Endodermal cell (in vitro differentiated cells): ENCODE data around the gene TEDC2. TPM values are rescaled to one million over a fixed set of nuclear protein-coding genes. Genes with fewer than 3 reads are reported as not detected.

Experiments
- DNase-seq: peaks from one replicate; pipeline ENCODE4 v3.0.0-alpha.2; 2017
- H3K27ac ChIP-seq: 2 replicates; pipeline ENCODE4 v1.5.1; 2013; ENCODE audit warnings: mild to moderate bottlenecking, low read depth, low read length, moderate library complexity
- H3K27me3 ChIP-seq: 2 replicates; pipeline ENCODE4 v1.6.1; 2013; ENCODE audit warnings: mild to moderate bottlenecking, low read length, moderate library complexity; ENCODE audit not compliant: insufficient read depth, control insufficient read depth, poor library complexity, severe bottlenecking
- H3K36me3 ChIP-seq: 2 replicates; pipeline ENCODE4 v1.7.0; 2013; ENCODE audit warnings: mild to moderate bottlenecking, low read length, moderate library complexity; ENCODE audit not compliant: control insufficient read depth, insufficient read depth
- H3K4me1 ChIP-seq: one replicate; pipeline ENCODE4 v1.7.0; 2013; ENCODE audit warnings: low read length; ENCODE audit not compliant: control insufficient read depth, insufficient read depth
- H3K4me3 ChIP-seq: 2 replicates; pipeline ENCODE4 v1.5.1; 2013; ENCODE audit warnings: mild to moderate bottlenecking, low read length, moderate library complexity
- H3K9ac ChIP-seq: 2 replicates; pipeline ENCODE4 v1.6.1; 2013; ENCODE audit warnings: mild to moderate bottlenecking, low read length, moderate library complexity; ENCODE audit not compliant: poor library complexity, severe bottlenecking; ENCODE audit errors: extremely low read depth
- H3K9me3 ChIP-seq: 2 replicates; pipeline ENCODE4 v1.6.1; 2013; ENCODE audit warnings: mild to moderate bottlenecking, low read length, moderate library complexity; ENCODE audit not compliant: control insufficient read depth
- H3K27ac Mint-ChIP-seq: 2 replicates; pipeline ENCODE4 v1.8.0; 2020; ENCODE audit warnings: mixed read lengths
- H3K27me3 Mint-ChIP-seq: 2 replicates; pipeline ENCODE4 v1.8.0; 2021; ENCODE audit warnings: mild to moderate bottlenecking, mixed read lengths; ENCODE audit not compliant: insufficient read depth
- H3K36me3 Mint-ChIP-seq: 2 replicates; pipeline ENCODE4 v1.8.0; 2020; ENCODE audit warnings: low read depth, mixed read lengths
- H3K4me1 Mint-ChIP-seq: 2 replicates; pipeline ENCODE4 v1.8.0; 2020; ENCODE audit warnings: mixed read lengths
- H3K4me3 Mint-ChIP-seq: 2 replicates; pipeline ENCODE4 v1.8.0; 2020; ENCODE audit warnings: mild to moderate bottlenecking, moderate library complexity, mixed read lengths
- H3K9me3 Mint-ChIP-seq: 2 replicates; pipeline ENCODE4 v1.8.0; 2020; ENCODE audit warnings: mild to moderate bottlenecking, mixed read lengths
- CTCF ChIP-seq: fragments of 200-600 bp; sonication (generic); conservative IDR thresholded peaks from 2 replicates; pipeline ENCODE4 v1.5.0; 2021; ENCODE audit warnings: antibody characterized with exemption, mild to moderate bottlenecking
- WGBS, 2 experiments: methylation state at CpG; one replicate each; pipeline versions ENCODE4 v1.1.5 to v1.1.7; 2013; ENCODE audit warnings: missing lambda C conversion rate in 2 of 2, mixed read lengths in 1 of 2; ENCODE audit not compliant: insufficient coverage in 1 of 2, insufficient read length in 1 of 2; 5-methylcytosine and 5-hydroxymethylcytosine counted together
- total RNA-seq, 2 donors: library from RNA; stranded (reverse); fragmentation: NEBNext Ultra II Directional in 1 of 2; extraction: Animal tissue kit (Norgen Biotek cat#: 25700) in 1 of 2; gene quantifications; 2 replicates in 1 of 2; 3 replicates in 1 of 2; pipeline ENCODE4 v1.2.1, GENCODE V29; 2021

The TEDC2 gene
- total RNA-seq, 2 donors from 2014 or later, result 44.0 to 57.6 TPM

- Histone ChIP-seq H3K36me3 (no peaks in the 10 kb centered on the region), H3K4me1 (peaks cover 11% of the 10 kb centered on the region), H3K9me3 (no peaks in the 10 kb centered on the region), H3K4me3 (peak overlapping the region; percentile 59), H3K9ac (no peak overlapping the region), H3K27ac (no peak overlapping the region), H3K27me3 (peaks cover 25% of the 10 kb centered on the region)
- Mint-ChIP-seq H3K36me3 (peaks cover 6% of the 10 kb centered on the region), H3K27ac (peak overlapping the region; percentile 75), H3K4me1 (peaks cover 4% of the 10 kb centered on the region), H3K9me3 (no peaks in the 10 kb centered on the region), H3K4me3 (peak overlapping the region; percentile 56), H3K27me3 (peaks cover 32% of the 10 kb centered on the region)
- 7 to 16% methylated on average over 22 to 80 of the region's 80 CpGs for WGBS, 2 experiments
- DNase-seq, result peak; percentile 84
- peak; percentile 42 for TF ChIP-seq CTCF
Observed at GRCh38 chr16:2467528-2468232, 7.8 kb downstream of the TEDC2 start.

- Mint-ChIP-seq H3K27ac (peak overlapping the region; percentile 75), H3K36me3 (peaks cover 4% of the 10 kb centered on the region), H3K9me3 (no peaks in the 10 kb centered on the region), H3K27me3 (peaks cover 38% of the 10 kb centered on the region), H3K4me3 (peak overlapping the region; percentile 56), H3K4me1 (peaks cover 4% of the 10 kb centered on the region)
- peak; percentile 76 for DNase-seq
- peaks cover 11% of the 10 kb centered on the region for H3K4me1 ChIP-seq
- H3K4me3 ChIP-seq, result peak overlapping the region; percentile 59
- no peak for TF ChIP-seq CTCF
- no peak overlapping the region for H3K9ac ChIP-seq
- H3K36me3 ChIP-seq, result no peaks in the 10 kb centered on the region
- H3K9me3 ChIP-seq, result no peaks in the 10 kb centered on the region
- no peak overlapping the region for H3K27ac ChIP-seq
- WGBS, 2 experiments, result 5% methylated on average over 12 to 38 of the region's 38 CpGs
- H3K27me3 ChIP-seq, result peaks cover 31% of the 10 kb centered on the region
Observed at GRCh38 chr16:2468233-2468724, 8.4 kb downstream of the TEDC2 start.

- H3K9ac ChIP-seq, result no peak overlapping the region
Observed at GRCh38 chr16:2468725-2469398, 9.0 kb downstream of the TEDC2 start.

More at GRCh38 chr16:2468725-2469398, 9.0 kb downstream of the TEDC2 start:
- 46 to 54% methylated on average over 8 to 13 of the region's 14 CpGs for WGBS, 2 experiments
- Histone ChIP-seq H3K4me1 (peaks cover 11% of the 10 kb centered on the region), H3K36me3 (no peaks in the 10 kb centered on the region), H3K27me3 (peaks cover 32% of the 10 kb centered on the region), H3K27ac (no peak overlapping the region), H3K9me3 (no peaks in the 10 kb centered on the region), H3K4me3 (peak overlapping the region; percentile 59)
- DNase-seq, result peak; percentile 66
- Mint-ChIP-seq H3K4me1 (peaks cover 6% of the 10 kb centered on the region), H3K4me3 (peak overlapping the region; percentile 56), H3K36me3 (no peaks in the 10 kb centered on the region), H3K27me3 (peaks cover 40% of the 10 kb centered on the region), H3K27ac (no peak overlapping the region), H3K9me3 (no peaks in the 10 kb centered on the region)
- no peak for TF ChIP-seq CTCF
